PC-9 (cell line): ENCODE measurements around the gene IL2RG.

Source experiments
- EZH2 ChIP-seq: fragments of 200-600 bp; sonication (generic); IDR thresholded peaks from 2 replicates; pipeline ENCODE4 v1.8.0; 2017; ENCODE audit warnings: antibody characterized with exemption, low read depth
- TF ChIP-seq, protein P1 (sequence below): fragments of 200-600 bp; sonication (generic); conservative IDR thresholded peaks from 2 replicates; pipeline ENCODE4 v1.6.1; 2017; ENCODE audit warnings: mixed run types, antibody characterized with exemption, mild to moderate bottlenecking, moderate library complexity

DNA sequence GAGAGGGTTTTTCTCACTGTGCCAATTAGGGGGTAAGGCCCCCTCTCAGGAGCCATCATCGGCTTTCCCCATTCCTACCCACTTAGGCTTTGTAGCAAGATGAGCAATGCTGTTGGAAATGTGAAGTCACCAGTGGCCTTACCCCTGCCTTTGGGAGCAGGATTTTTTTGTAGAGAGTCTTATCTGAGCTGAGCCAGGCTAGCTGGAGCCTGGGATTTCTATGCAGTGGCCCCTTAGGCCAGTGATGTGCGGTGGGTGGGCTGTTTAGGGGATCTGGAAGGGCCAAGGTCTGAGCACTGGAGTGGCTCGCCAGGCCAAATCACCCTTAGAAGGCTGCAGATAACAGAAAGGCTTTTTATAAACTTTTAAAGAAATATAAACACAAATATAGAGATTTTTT is 9.1 kb downstream of the IL2RG start:
- TF ChIP-seq, protein P1, sequence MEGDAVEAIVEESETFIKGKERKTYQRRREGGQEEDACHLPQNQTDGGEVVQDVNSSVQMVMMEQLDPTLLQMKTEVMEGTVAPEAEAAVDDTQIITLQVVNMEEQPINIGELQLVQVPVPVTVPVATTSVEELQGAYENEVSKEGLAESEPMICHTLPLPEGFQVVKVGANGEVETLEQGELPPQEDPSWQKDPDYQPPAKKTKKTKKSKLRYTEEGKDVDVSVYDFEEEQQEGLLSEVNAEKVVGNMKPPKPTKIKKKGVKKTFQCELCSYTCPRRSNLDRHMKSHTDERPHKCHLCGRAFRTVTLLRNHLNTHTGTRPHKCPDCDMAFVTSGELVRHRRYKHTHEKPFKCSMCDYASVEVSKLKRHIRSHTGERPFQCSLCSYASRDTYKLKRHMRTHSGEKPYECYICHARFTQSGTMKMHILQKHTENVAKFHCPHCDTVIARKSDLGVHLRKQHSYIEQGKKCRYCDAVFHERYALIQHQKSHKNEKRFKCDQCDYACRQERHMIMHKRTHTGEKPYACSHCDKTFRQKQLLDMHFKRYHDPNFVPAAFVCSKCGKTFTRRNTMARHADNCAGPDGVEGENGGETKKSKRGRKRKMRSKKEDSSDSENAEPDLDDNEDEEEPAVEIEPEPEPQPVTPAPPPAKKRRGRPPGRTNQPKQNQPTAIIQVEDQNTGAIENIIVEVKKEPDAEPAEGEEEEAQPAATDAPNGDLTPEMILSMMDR: no peak
- no peak for TF ChIP-seq EZH2
